ENCODE data around the gene TTC33.

DNA sequence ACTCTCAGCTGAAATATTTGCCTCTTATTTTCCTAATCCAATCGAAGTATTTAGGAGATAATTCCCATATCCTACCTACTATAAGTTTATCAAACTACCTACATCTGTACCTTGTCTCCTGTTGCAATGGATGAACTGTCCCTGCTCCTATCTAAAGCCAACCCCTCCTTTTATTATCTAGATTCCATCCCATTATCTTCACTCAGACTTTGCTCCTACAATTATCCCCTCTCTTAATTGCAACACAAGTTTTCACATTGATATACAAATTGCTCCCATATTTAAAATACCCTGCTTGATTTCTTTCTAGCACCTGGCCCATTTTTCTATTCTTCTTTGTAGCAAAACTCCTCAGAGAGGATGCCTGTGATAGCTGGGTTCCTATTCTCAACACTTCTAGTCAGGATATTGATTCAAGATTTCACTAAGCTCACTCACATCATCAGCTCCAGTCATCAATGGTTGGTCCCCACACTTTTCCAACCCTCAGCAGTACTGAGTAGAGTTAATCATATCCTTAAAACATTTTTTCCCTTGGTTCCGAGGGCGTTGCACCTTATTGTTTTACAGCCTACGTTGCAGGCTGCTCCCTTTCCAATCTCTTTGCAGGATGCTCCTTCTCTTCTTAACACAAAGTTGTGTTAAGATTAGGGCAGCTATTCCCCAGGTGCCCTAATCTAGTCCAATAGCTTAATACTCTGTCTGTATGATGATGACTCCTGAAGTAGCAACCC is 253.9 kb downstream of the TTC33 start:
- TF ChIP-seq, protein P1, sequence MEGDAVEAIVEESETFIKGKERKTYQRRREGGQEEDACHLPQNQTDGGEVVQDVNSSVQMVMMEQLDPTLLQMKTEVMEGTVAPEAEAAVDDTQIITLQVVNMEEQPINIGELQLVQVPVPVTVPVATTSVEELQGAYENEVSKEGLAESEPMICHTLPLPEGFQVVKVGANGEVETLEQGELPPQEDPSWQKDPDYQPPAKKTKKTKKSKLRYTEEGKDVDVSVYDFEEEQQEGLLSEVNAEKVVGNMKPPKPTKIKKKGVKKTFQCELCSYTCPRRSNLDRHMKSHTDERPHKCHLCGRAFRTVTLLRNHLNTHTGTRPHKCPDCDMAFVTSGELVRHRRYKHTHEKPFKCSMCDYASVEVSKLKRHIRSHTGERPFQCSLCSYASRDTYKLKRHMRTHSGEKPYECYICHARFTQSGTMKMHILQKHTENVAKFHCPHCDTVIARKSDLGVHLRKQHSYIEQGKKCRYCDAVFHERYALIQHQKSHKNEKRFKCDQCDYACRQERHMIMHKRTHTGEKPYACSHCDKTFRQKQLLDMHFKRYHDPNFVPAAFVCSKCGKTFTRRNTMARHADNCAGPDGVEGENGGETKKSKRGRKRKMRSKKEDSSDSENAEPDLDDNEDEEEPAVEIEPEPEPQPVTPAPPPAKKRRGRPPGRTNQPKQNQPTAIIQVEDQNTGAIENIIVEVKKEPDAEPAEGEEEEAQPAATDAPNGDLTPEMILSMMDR (IDR thresholded peaks at IDR 0.05) = no peak
- no peak for TF ChIP-seq TCF7L2 (IDR thresholded peaks at IDR 0.05; ENCODE audit: low read depth, low read length)
- no peak for TF ChIP-seq POLR2AphosphoS5 (IDR thresholded peaks at IDR 0.05; ENCODE audit: low read depth, low read length)
- TF ChIP-seq, protein P2, sequence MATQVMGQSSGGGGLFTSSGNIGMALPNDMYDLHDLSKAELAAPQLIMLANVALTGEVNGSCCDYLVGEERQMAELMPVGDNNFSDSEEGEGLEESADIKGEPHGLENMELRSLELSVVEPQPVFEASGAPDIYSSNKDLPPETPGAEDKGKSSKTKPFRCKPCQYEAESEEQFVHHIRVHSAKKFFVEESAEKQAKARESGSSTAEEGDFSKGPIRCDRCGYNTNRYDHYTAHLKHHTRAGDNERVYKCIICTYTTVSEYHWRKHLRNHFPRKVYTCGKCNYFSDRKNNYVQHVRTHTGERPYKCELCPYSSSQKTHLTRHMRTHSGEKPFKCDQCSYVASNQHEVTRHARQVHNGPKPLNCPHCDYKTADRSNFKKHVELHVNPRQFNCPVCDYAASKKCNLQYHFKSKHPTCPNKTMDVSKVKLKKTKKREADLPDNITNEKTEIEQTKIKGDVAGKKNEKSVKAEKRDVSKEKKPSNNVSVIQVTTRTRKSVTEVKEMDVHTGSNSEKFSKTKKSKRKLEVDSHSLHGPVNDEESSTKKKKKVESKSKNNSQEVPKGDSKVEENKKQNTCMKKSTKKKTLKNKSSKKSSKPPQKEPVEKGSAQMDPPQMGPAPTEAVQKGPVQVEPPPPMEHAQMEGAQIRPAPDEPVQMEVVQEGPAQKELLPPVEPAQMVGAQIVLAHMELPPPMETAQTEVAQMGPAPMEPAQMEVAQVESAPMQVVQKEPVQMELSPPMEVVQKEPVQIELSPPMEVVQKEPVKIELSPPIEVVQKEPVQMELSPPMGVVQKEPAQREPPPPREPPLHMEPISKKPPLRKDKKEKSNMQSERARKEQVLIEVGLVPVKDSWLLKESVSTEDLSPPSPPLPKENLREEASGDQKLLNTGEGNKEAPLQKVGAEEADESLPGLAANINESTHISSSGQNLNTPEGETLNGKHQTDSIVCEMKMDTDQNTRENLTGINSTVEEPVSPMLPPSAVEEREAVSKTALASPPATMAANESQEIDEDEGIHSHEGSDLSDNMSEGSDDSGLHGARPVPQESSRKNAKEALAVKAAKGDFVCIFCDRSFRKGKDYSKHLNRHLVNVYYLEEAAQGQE (IDR thresholded peaks at IDR 0.05; ENCODE audit: insufficient read depth in 1 of 2, low read depth in 2 of 2, low read length in 1 of 2) = no peak
- no peak for TF ChIP-seq SIN3A (IDR thresholded peaks at IDR 0.05; ENCODE audit: borderline replicate concordance, insufficient read depth, low read depth, low read length)
